Fibroblast of villous mesenchyme (primary cell): ENCODE measurements around the gene PKD1. TPM values are rescaled to one million over a fixed set of nuclear protein-coding genes. Genes with fewer than 3 reads are reported as not detected.

Experiments
- DNase-seq: peaks from one replicate; pipeline ENCODE4 v3.0.0-alpha.2; 2010; ENCODE audit warnings: low read depth
- H3K4me3 ChIP-seq: 2 replicates; pipeline ENCODE4 v1.5.1; 2011; ENCODE audit warnings: low read depth, mild to moderate bottlenecking, low read length
- CTCF ChIP-seq: IDR thresholded peaks from 2 replicates; pipeline ENCODE4 v1.5.1; 2012; ENCODE audit warnings: low read depth, mild to moderate bottlenecking, low read length; ENCODE audit not compliant: insufficient read depth
- total RNA-seq: library from RNA; depleted of rRNA; stranded (reverse); fragments of >200 nt; gene quantifications from 2 replicates; pipeline ENCODE4 v1.2.3, GENCODE V29; 2012

Gene PKD1
- total RNA-seq, 1 donor: 139 TPM

- H3K4me3 ChIP-seq: no peak overlapping the region
- DNase-seq: no peak
- no peak for TF ChIP-seq CTCF
Observed at GRCh38 chr16:2071454-2072202, 64.1 kb downstream of the PKD1 start.

GRCh38 chr16:2070576-2071453, 64.9 kb downstream of the PKD1 start:
- H3K4me3 ChIP-seq: no peak overlapping the region
- no peak for TF ChIP-seq CTCF
- no peak for DNase-seq

GRCh38 chr16:2066139-2066538, 69.6 kb downstream of the PKD1 start:
- TF ChIP-seq CTCF: no peak
- no peak for DNase-seq
- no peak overlapping the region for H3K4me3 ChIP-seq

GRCh38 chr16:2064368-2064945, 71.2 kb downstream of the PKD1 start:
- no peak for TF ChIP-seq CTCF
- H3K4me3 ChIP-seq: no peak overlapping the region
- DNase-seq: no peak

- no peak for DNase-seq
- TF ChIP-seq CTCF: no peak
Observed at GRCh38 chr16:2063861-2064260, 71.8 kb downstream of the PKD1 start.

GRCh38 chr16:2062801-2063200, 72.9 kb downstream of the PKD1 start:
- DNase-seq: no peak
- TF ChIP-seq CTCF: no peak

More at GRCh38 chr16:2063861-2064260, 71.8 kb downstream of the PKD1 start:
- no peak overlapping the region for H3K4me3 ChIP-seq

More at GRCh38 chr16:2062801-2063200, 72.9 kb downstream of the PKD1 start:
- no peak overlapping the region for H3K4me3 ChIP-seq
